TTC549 (cell line): ENCODE measurements around the gene PIEZO2.

Experiments used
- FAIRE-seq: peaks from 2 replicates; lab custom pipeline; 2012; peaks lifted over from hg19 to GRCh38; lab: Jason Lieb, UNC

The PIEZO2 gene

GRCh38 chr18:10783941-10784340 lies 365.4 kb downstream of the PIEZO2 start:
- no peak for FAIRE-seq

GRCh38 chr18:10776493-10776892 lies 372.9 kb downstream of the PIEZO2 start:
- no peak for FAIRE-seq

- no peak for FAIRE-seq
These were observed 374.3 kb downstream of the PIEZO2 start for GRCh38 chr18:10775026-10775425.

- no peak for FAIRE-seq
These were observed 378.2 kb downstream of the PIEZO2 start for GRCh38 chr18:10771053-10771709.

- FAIRE-seq = no peak
These were observed 379.1 kb downstream of the PIEZO2 start for GRCh38 chr18:10770264-10770663.

- FAIRE-seq = no peak
These were observed 381.1 kb downstream of the PIEZO2 start for GRCh38 chr18:10768221-10768620.

GRCh38 chr18:10767658-10768057 lies 381.7 kb downstream of the PIEZO2 start:
- FAIRE-seq = no peak

- FAIRE-seq = no peak
These were observed 388.4 kb downstream of the PIEZO2 start for GRCh38 chr18:10760986-10761385.

- FAIRE-seq = no peak
These were observed 390.1 kb downstream of the PIEZO2 start for GRCh38 chr18:10759241-10759640.

GRCh38 chr18:10757946-10758345 lies 391.4 kb downstream of the PIEZO2 start:
- FAIRE-seq = no peak

- FAIRE-seq = no peak
These were observed 392.0 kb downstream of the PIEZO2 start for GRCh38 chr18:10757349-10757748.

GRCh38 chr18:10755855-10756254 lies 393.5 kb downstream of the PIEZO2 start:
- no peak for FAIRE-seq

- no peak for FAIRE-seq
These were observed 395.2 kb downstream of the PIEZO2 start for GRCh38 chr18:10754128-10754527.

GRCh38 chr18:10752382-10752781 lies 397.0 kb downstream of the PIEZO2 start:
- no peak for FAIRE-seq

- FAIRE-seq = no peak
These were observed 397.7 kb downstream of the PIEZO2 start for GRCh38 chr18:10751653-10752052.

- FAIRE-seq = no peak
These were observed 399.0 kb downstream of the PIEZO2 start for GRCh38 chr18:10750191-10751035.

GRCh38 chr18:10748641-10749040 lies 400.7 kb downstream of the PIEZO2 start:
- no peak for FAIRE-seq

- no peak for FAIRE-seq
These were observed 403.4 kb downstream of the PIEZO2 start for GRCh38 chr18:10745971-10746370.

- FAIRE-seq = no peak
These were observed 404.1 kb downstream of the PIEZO2 start for GRCh38 chr18:10745219-10745618.

- no peak for FAIRE-seq
These were observed 405.6 kb downstream of the PIEZO2 start for GRCh38 chr18:10743766-10744165.

GRCh38 chr18:10739152-10739551 lies 410.2 kb downstream of the PIEZO2 start:
- FAIRE-seq = no peak

GRCh38 chr18:10736984-10737383 lies 412.4 kb downstream of the PIEZO2 start:
- FAIRE-seq = no peak

- no peak for FAIRE-seq
These were observed 416.4 kb downstream of the PIEZO2 start for GRCh38 chr18:10732990-10733389.

- no peak for FAIRE-seq
These were observed 421.9 kb downstream of the PIEZO2 start for GRCh38 chr18:10727477-10727876.
